ENCODE results near the gene CFAP45.
"Not testable (repeated sequence)": the region's sequence is repeated elsewhere in the genome, so short reads cannot be mapped to it uniquely, and the experiment has no call there.

Gene CFAP45

GRCh38 chr1:159906960-159907359, 7.0 kb upstream of the CFAP45 start:
- no peaks in the 10 kb centered on the region for H3K27me3 ChIP-seq (ENCODE audit: control insufficient read depth, insufficient read depth, low read length)
- H3K4me1 ChIP-seq (ENCODE audit: control insufficient read depth, insufficient read depth, low read length) = peaks cover 51% of the 10 kb centered on the region
- no peaks in the 10 kb centered on the region for H3K36me3 ChIP-seq (ENCODE audit: control insufficient read depth, insufficient read depth, low read length)
- no peak overlapping the region for H3K9ac ChIP-seq (ENCODE audit: low read length)
- H3K9me3 ChIP-seq (ENCODE audit: control insufficient read depth, low read length) = no peaks in the 10 kb centered on the region
- no peak overlapping the region for H3K4me3 ChIP-seq (ENCODE audit: low read length)

- not testable (repeated sequence) for H3K9ac ChIP-seq (ENCODE audit: low read length); H3K9me3 ChIP-seq (ENCODE audit: control insufficient read depth, low read length); H3K27me3 ChIP-seq (ENCODE audit: control insufficient read depth, insufficient read depth, low read length); H3K4me3 ChIP-seq (ENCODE audit: low read length); H3K36me3 ChIP-seq (ENCODE audit: control insufficient read depth, insufficient read depth, low read length)
- peaks cover 50% of the 10 kb centered on the region for H3K4me1 ChIP-seq (ENCODE audit: control insufficient read depth, insufficient read depth, low read length)
Observed at GRCh38 chr1:159904036-159904435, 4.1 kb upstream of the CFAP45 start.

- Histone ChIP-seq H3K9ac (ENCODE audit: low read length) (no peak overlapping the region), H3K36me3 (ENCODE audit: control insufficient read depth, insufficient read depth, low read length) (no peaks in the 10 kb centered on the region), H3K4me3 (ENCODE audit: low read length) (no peak overlapping the region), H3K4me1 (ENCODE audit: control insufficient read depth, insufficient read depth, low read length) (peaks cover 40% of the 10 kb centered on the region), H3K9me3 (ENCODE audit: control insufficient read depth, low read length) (no peaks in the 10 kb centered on the region), H3K27me3 (ENCODE audit: control insufficient read depth, insufficient read depth, low read length) (no peaks in the 10 kb centered on the region)
Observed at GRCh38 chr1:159902541-159902940, 2.6 kb upstream of the CFAP45 start.

- H3K9ac ChIP-seq (ENCODE audit: low read length) = peak overlapping the region; percentile 58
- H3K9me3 ChIP-seq (ENCODE audit: control insufficient read depth, low read length) = no peaks in the 10 kb centered on the region
- no peaks in the 10 kb centered on the region for H3K36me3 ChIP-seq (ENCODE audit: control insufficient read depth, insufficient read depth, low read length)
- H3K4me3 ChIP-seq (ENCODE audit: low read length) = no peak overlapping the region
- H3K27me3 ChIP-seq (ENCODE audit: control insufficient read depth, insufficient read depth, low read length) = no peaks in the 10 kb centered on the region
- H3K4me1 ChIP-seq (ENCODE audit: control insufficient read depth, insufficient read depth, low read length) = peaks cover 42% of the 10 kb centered on the region
Observed at GRCh38 chr1:159900755-159901360, 893 bp upstream of the CFAP45 start.

- Histone ChIP-seq H3K9ac (ENCODE audit: low read length) (peak overlapping the region; percentile 45), H3K4me1 (ENCODE audit: control insufficient read depth, insufficient read depth, low read length) (peaks cover 42% of the 10 kb centered on the region)
- not testable (repeated sequence) for H3K9me3 ChIP-seq (ENCODE audit: control insufficient read depth, low read length); H3K4me3 ChIP-seq (ENCODE audit: low read length); H3K27me3 ChIP-seq (ENCODE audit: control insufficient read depth, insufficient read depth, low read length); H3K36me3 ChIP-seq (ENCODE audit: control insufficient read depth, insufficient read depth, low read length)
Observed at GRCh38 chr1:159899634-159900033, 331 bp downstream of the CFAP45 start.

- H3K27me3 ChIP-seq (ENCODE audit: control insufficient read depth, insufficient read depth, low read length) = no peaks in the 10 kb centered on the region
- H3K36me3 ChIP-seq (ENCODE audit: control insufficient read depth, insufficient read depth, low read length) = no peaks in the 10 kb centered on the region
- no peak overlapping the region for H3K4me3 ChIP-seq (ENCODE audit: low read length)
- H3K9me3 ChIP-seq (ENCODE audit: control insufficient read depth, low read length) = no peaks in the 10 kb centered on the region
- peaks cover 42% of the 10 kb centered on the region for H3K4me1 ChIP-seq (ENCODE audit: control insufficient read depth, insufficient read depth, low read length)
- H3K9ac ChIP-seq (ENCODE audit: low read length) = no peak overlapping the region
Observed at GRCh38 chr1:159898527-159898926, 1.4 kb downstream of the CFAP45 start.

GRCh38 chr1:159897962-159898361, 2.0 kb downstream of the CFAP45 start:
- H3K9ac ChIP-seq (ENCODE audit: low read length) = no peak overlapping the region
- no peaks in the 10 kb centered on the region for H3K27me3 ChIP-seq (ENCODE audit: control insufficient read depth, insufficient read depth, low read length)
- peaks cover 47% of the 10 kb centered on the region for H3K4me1 ChIP-seq (ENCODE audit: control insufficient read depth, insufficient read depth, low read length)
- no peak overlapping the region for H3K4me3 ChIP-seq (ENCODE audit: low read length)
- H3K9me3 ChIP-seq (ENCODE audit: control insufficient read depth, low read length) = no peaks in the 10 kb centered on the region
- no peaks in the 10 kb centered on the region for H3K36me3 ChIP-seq (ENCODE audit: control insufficient read depth, insufficient read depth, low read length)

- peaks cover 55% of the 10 kb centered on the region for H3K4me1 ChIP-seq (ENCODE audit: control insufficient read depth, insufficient read depth, low read length)
- H3K9ac ChIP-seq (ENCODE audit: low read length) = no peak overlapping the region
- no peaks in the 10 kb centered on the region for H3K9me3 ChIP-seq (ENCODE audit: control insufficient read depth, low read length)
- no peak overlapping the region for H3K4me3 ChIP-seq (ENCODE audit: low read length)
- no peaks in the 10 kb centered on the region for H3K36me3 ChIP-seq (ENCODE audit: control insufficient read depth, insufficient read depth, low read length)
- no peaks in the 10 kb centered on the region for H3K27me3 ChIP-seq (ENCODE audit: control insufficient read depth, insufficient read depth, low read length)
Observed at GRCh38 chr1:159896546-159896930, 3.4 kb downstream of the CFAP45 start.

GRCh38 chr1:159895836-159896545, 4.0 kb downstream of the CFAP45 start:
- H3K36me3 ChIP-seq (ENCODE audit: control insufficient read depth, insufficient read depth, low read length) = no peaks in the 10 kb centered on the region
- H3K27me3 ChIP-seq (ENCODE audit: control insufficient read depth, insufficient read depth, low read length) = no peaks in the 10 kb centered on the region
- H3K9ac ChIP-seq (ENCODE audit: low read length) = no peak overlapping the region
- no peak overlapping the region for H3K4me3 ChIP-seq (ENCODE audit: low read length)
- no peaks in the 10 kb centered on the region for H3K9me3 ChIP-seq (ENCODE audit: control insufficient read depth, low read length)
- H3K4me1 ChIP-seq (ENCODE audit: control insufficient read depth, insufficient read depth, low read length) = peaks cover 51% of the 10 kb centered on the region

GRCh38 chr1:159895286-159895685, 4.7 kb downstream of the CFAP45 start:
- Histone ChIP-seq H3K27me3 (ENCODE audit: control insufficient read depth, insufficient read depth, low read length) (no peaks in the 10 kb centered on the region), H3K9ac (ENCODE audit: low read length) (no peak overlapping the region), H3K36me3 (ENCODE audit: control insufficient read depth, insufficient read depth, low read length) (no peaks in the 10 kb centered on the region), H3K4me1 (ENCODE audit: control insufficient read depth, insufficient read depth, low read length) (peaks cover 47% of the 10 kb centered on the region), H3K4me3 (ENCODE audit: low read length) (no peak overlapping the region), H3K9me3 (ENCODE audit: control insufficient read depth, low read length) (no peaks in the 10 kb centered on the region)

- Histone ChIP-seq H3K36me3 (ENCODE audit: control insufficient read depth, insufficient read depth, low read length) (no peaks in the 10 kb centered on the region), H3K4me3 (ENCODE audit: low read length) (no peak overlapping the region), H3K9ac (ENCODE audit: low read length) (no peak overlapping the region), H3K27me3 (ENCODE audit: control insufficient read depth, insufficient read depth, low read length) (no peaks in the 10 kb centered on the region), H3K9me3 (ENCODE audit: control insufficient read depth, low read length) (no peaks in the 10 kb centered on the region), H3K4me1 (ENCODE audit: control insufficient read depth, insufficient read depth, low read length) (peaks cover 38% of the 10 kb centered on the region)
Observed at GRCh38 chr1:159892944-159893343, 7.0 kb downstream of the CFAP45 start.

- no peaks in the 10 kb centered on the region for H3K27me3 ChIP-seq (ENCODE audit: control insufficient read depth, insufficient read depth, low read length)
- no peaks in the 10 kb centered on the region for H3K9me3 ChIP-seq (ENCODE audit: control insufficient read depth, low read length)
- peaks cover 34% of the 10 kb centered on the region for H3K4me1 ChIP-seq (ENCODE audit: control insufficient read depth, insufficient read depth, low read length)
- no peak overlapping the region for H3K4me3 ChIP-seq (ENCODE audit: low read length)
- no peak overlapping the region for H3K9ac ChIP-seq (ENCODE audit: low read length)
- no peaks in the 10 kb centered on the region for H3K36me3 ChIP-seq (ENCODE audit: control insufficient read depth, insufficient read depth, low read length)
Observed at GRCh38 chr1:159891275-159892157, 8.4 kb downstream of the CFAP45 start.
